Smooth muscle cell of the brain vasculature (primary cell): ENCODE results near the gene SLC25A24.
"Not testable (repeated sequence)": the region's sequence is repeated elsewhere in the genome, so short reads cannot be mapped to it uniquely, and the experiment has no call there.

Experiments
- DNase-seq: peaks from one replicate; pipeline ENCODE4 v3.0.0-alpha.2; 2012; ENCODE audit warnings: low read depth, low spot score

The SLC25A24 gene

GRCh38 chr1:108199201-108199691, 897 bp downstream of the SLC25A24 start:
- no peak for DNase-seq

DNA sequence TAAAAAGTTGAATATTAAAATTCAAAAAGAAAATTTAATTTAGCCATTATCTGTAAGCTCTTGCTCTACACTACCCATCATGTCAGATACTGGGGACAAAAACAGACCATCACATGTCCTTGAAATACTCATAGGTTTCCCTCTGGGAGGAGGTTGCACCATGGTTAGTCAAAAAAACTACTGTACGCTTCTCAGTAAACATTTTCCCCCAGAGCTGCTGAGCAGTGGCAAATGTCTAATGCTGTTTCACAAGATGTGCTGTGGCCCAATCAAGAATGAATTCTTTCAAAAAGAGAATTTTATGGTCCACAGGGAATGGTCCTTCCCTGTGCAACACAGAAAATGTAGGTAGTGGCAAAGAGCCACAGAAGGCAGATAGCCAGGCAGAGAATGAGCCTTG, 6.1 kb downstream of the SLC25A24 start:
- DNase-seq: no peak

GRCh38 chr1:108193333-108193732, 6.8 kb downstream of the SLC25A24 start:
- DNase-seq: no peak

GRCh38 chr1:108192581-108192980, 7.6 kb downstream of the SLC25A24 start:
- DNase-seq: no peak

GRCh38 chr1:108190686-108191416, 9.3 kb downstream of the SLC25A24 start:
- DNase-seq: no peak

DNA sequence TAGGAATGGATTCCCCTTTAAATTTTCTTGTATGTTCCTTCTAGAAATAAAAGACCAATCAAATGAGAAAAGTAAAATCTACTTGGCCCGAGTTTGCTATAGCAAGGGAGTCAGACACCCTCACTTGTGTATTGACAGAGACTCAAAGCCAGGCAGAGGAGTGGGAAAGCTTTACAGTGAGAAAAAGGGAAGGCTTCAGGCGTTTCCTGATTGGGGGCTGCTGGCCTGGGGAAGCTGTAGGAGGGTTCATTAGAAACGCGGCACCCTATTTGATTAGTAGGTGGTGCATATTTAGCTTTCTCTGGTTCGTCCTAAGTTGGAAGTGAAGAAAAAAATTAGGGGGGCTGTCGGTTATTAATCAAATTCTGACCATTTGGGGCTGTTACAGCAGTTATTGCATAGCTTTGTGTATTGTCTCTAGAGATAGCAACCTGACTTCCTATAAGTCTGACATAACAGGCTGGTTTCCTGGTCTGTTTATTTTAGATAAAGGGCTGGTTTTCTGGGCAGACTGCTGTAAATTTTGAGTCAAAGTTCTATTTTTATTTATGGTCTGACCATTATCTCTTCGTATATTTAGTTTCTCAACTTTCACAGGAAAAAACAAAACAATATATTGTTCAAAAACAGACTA, 10.0 kb downstream of the SLC25A24 start:
- DNase-seq: no peak

- DNase-seq: no peak
Observed at GRCh38 chr1:108188801-108189200, 11.3 kb downstream of the SLC25A24 start.

- no peak for DNase-seq
Observed at GRCh38 chr1:108182959-108183700, 17.0 kb downstream of the SLC25A24 start.

- DNase-seq: no peak
Observed at GRCh38 chr1:108179018-108179417, 21.1 kb downstream of the SLC25A24 start.

- not testable (repeated sequence) for DNase-seq
Observed at GRCh38 chr1:108162409-108162808, 37.7 kb downstream of the SLC25A24 start.

DNA sequence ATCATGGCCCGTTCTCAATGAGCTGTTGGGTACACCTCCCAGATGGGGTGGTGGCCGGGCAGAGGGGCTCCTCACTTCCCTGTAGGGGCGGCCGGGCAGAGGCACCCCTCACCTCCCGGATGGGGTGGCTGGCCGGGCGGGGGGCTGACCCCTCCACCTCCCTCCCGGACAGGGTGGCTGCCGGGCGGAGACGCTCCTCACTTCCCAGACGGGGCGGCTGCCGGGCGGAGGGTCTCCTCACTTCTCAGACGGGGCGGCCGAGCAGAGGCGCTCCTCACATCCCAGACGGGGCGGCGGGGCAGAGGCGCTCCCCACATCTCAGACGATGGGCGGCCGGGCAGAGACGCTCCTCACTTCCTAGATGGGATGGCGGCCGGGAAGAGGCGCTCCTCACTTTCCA, 40.2 kb downstream of the SLC25A24 start:
- not testable (repeated sequence) for DNase-seq

- no peak for DNase-seq
Observed at GRCh38 chr1:108158893-108159453, 41.2 kb downstream of the SLC25A24 start.

DNA sequence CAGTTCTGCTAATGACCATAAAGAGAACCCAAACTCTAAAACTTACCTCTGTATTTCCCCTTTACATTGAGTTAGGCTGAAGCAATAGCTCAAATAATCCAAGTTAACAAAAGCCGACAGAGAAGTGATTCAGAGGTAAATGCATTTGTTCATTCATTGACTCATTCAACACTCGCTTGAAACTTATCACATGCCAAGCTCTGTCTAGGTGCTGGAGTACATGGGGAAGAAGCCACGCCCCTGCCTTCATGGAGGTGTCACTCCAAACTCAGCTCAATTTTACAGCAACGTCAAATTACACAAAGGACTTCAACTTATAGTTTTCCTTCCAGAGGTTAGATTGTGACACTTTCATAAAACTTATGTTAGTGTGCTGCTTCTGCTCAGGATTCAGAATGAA, 45.8 kb downstream of the SLC25A24 start:
- DNase-seq: no peak

DNA sequence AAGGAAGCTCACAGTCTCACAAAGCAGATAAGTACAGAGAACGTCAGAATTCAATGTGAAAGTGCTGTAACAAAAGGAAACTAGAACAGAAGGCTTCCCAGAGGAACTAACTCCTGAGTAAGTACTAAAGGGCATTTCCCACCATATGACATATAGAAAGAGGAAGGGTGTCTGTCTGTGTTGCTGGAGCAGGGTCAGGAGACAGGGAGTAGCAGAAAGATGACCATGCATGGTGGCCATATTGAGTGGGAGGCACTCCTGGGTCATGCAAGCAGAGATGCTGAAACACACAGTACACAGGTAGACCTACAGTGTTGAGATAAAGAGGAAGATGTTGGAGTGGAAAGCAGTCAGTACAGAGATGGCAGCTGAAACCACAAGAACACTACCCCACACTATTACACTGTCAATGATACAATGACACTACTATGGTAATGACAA, 47.3 kb downstream of the SLC25A24 start:
- no peak for DNase-seq

GRCh38 chr1:108151548-108151947, 48.6 kb downstream of the SLC25A24 start:
- no peak for DNase-seq

GRCh38 chr1:108149796-108150467, 50.2 kb downstream of the SLC25A24 start:
- DNase-seq: no peak

DNA sequence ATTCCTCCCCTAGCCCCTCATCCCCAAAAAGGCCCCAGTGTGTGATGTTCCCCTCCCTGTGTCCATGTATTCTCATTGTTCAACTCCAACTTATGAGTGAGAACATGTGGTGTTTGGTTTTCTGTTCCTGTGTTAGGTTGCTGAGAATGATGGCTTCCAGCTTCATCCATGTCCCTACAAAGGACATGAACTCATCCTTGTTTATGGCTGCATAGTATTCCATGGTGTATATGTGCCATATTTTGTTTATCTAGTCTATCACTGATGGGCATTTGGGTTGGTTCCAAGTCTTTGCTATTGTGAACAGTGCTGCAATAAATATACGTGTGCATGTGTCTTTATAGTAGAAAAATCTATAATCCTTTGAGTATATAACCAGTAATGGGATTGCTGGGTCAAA, 55.6 kb downstream of the SLC25A24 start:
- DNase-seq: not testable (repeated sequence)

- no peak for DNase-seq
Observed at GRCh38 chr1:108142773-108143394, 57.3 kb downstream of the SLC25A24 start.

GRCh38 chr1:108142258-108142657, 57.9 kb downstream of the SLC25A24 start:
- no peak for DNase-seq

- no peak for DNase-seq
Observed at GRCh38 chr1:108141621-108142020, 58.5 kb downstream of the SLC25A24 start.

DNA sequence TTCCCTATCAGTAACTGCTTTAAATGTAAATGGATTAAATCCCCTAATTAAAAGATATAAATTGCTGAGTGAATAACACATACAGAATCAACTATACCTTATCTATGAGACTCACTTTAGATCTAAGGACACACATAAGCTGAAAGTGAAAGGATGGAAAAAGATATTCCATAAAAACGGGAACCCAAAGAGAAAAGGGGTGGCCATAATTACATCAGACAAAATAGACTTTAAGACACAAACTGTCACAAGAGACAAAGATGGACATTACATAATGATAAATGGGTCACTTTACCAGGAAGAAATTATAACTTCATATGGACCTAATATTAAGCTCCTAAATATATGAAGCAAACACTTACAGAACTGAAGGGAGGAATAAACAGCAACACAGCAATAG, 59.2 kb downstream of the SLC25A24 start:
- DNase-seq: no peak
